Measurements from ENCODE around the gene GHR.

GHR gene

DNA sequence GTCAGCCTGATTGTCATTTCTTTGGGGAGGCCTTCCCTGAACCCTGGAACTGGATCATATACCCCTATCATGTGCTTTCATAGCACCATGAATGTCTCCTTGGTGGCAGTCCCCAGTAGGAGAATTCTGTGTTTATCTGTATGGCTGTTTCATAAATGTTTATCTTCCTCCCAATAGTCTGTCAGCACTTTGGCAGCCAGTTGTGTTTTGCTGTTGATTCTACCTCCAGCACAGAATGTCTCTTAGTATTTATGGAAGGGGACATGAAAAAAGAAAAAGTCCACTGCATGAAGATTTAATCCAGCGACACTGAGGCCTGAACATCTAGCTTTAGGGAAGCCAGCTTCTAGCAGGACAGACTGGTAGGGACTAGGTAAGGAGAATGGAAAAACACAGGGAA is 38.3 kb downstream of the GHR start:
- no peak for DNase-seq (ENCODE audit: low spot score)

DNA sequence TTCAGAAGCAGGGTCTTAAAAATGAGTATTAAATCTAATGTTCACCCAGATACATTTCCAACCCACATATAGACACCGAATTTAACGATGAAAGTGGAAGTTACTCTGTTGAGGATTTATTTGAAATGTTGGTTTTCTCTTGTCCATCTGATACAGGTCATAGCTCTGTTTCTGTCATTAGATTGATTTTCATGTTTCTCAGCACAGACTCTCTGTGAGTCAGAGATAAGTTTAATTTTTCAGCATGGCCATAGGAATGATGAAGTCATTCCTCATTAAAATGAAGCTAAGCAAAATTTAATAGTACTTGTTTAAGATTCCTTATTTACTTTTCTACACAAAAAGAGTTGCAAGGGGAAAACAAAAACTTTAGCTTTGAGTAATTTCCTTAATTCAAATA is 38.8 kb downstream of the GHR start:
- no peak for DNase-seq (ENCODE audit: low spot score)

DNA sequence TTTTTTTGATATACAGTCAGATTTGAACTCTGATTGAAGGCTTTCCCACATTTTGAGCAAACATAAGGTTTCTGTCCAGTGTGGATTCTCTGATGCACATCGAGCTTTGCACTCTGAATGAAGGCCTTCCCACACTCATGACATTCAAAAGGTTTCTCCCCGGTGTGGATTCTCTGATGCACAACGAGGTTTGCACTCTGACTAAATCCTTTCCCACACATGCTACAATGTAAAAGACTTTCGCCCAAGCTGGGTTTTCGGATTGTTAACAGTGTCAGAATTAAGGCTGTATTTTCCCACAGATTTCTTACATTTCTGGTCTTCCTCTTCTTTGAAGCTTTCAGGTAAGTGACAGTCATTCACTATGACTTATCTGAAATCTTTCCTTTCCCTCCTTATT is 44.3 kb downstream of the GHR start:
- no peak for DNase-seq (ENCODE audit: low spot score)

DNA sequence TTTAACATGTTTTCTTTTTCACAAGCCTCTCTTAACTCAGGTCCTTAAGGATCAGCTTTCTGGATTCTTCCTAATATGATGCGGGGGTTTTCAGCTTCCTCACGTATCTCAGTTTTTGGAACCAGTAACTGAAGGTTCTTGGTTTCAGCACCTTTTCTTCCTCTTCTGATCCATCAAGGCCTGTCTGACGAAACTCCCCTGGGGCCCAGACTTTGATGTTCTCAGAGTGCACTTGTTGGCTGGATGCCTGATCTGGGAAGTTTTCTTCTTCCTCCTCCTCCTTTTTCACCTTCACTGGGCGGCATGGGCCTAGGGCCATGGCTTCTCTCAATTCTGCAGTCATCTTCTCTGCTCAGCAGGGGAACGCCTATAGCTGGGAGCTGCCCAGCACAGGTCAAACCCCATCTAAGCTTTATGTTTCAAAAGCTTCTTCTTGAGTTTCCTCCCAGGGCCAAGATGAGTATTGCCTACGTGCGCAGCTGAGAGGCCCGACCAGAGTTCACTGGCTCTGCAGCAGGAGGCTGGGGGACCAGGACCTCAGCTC is 44.8 kb downstream of the GHR start:
- no peak for DNase-seq (ENCODE audit: low spot score)

DNA sequence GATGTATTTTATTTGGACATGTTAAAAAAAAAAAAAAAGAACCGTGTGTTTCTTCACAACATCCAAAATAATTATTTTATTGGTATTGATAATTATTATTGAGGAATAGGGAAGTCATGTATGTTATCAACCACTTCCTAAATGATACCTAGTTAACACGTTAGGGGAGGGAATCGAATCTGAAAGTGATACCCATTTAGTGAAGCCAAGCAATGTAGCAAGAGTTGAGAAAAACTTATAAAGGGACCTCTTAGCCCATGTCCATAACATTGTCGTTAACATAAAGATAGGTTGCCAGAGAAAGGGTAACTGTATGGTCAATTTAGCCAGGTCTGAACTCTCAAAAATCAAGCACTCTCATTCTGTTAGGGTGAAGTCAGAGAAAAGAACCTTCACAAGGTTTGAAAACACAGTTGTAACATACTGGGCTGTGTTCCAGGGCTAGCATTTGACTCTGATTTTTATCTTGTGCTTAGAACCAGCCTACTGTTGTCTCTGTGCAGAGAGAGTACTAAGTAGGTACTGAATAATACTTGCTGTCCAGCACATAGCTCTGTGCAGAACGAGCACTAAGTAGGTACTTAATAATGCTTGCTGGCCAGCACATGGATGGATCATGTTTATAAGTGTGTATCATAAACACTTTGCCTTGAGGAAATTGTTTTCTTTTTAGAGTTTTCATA is 60.4 kb downstream of the GHR start:
- no peak for DNase-seq (ENCODE audit: low spot score)

DNA sequence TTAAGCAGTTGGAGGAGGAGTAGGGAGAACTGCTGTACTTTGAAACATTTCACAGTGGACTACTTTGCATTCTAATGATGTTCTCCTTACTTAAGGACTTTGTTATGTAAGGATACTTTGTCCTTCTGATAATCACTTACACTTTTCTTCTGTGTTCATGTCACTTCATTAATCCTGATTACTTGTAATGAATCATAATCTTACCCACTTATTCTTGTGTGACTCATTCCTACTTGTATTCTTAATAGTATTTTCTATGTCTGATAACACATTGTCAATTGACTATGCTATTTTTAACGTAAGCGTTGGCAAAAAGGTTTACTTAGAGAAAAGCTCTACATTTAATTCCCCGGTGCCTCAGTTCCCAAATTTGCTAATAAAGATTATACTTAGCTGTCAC is 63.8 kb downstream of the GHR start:
- DNase-seq (ENCODE audit: low spot score), result no peak

DNA sequence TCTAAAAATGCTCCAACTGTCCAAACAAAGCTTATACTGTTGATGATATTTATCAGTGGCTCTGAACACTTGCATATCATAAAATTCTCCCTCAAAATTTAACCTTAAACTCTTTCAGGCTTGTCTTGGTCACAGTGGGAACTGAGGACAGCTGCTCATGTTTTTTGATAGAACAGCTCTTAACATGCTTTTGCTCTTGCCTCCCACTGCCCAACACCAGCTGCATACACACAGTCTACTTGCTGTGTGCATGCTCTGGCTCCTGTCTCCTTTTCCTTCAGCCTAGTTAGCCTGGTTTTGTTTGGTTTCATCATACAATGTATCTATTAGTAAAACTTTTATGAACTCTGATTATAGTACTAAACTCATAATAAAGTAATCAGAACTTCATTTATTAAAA is 64.6 kb downstream of the GHR start:
- DNase-seq (ENCODE audit: low spot score), result no peak

DNA sequence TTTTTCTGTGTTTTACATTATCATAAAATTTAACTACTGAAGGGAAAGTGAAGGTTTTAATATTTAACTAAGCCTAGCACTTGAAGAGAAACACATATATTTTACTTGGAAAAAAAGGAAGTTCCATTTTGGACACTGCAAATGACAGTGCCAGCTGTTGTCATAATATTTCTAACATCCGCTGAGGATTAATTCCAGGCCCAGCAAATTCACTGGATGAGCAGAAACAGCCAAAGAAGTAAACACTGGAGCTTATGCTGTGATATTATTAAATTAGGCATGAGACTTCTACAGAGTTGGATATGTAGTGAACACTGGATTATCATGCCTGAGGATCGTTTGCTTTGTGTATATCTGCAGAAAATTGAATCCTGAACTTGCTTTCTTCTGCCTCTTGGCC is 67.6 kb downstream of the GHR start:
- DNase-seq (ENCODE audit: low spot score), result no peak

DNA sequence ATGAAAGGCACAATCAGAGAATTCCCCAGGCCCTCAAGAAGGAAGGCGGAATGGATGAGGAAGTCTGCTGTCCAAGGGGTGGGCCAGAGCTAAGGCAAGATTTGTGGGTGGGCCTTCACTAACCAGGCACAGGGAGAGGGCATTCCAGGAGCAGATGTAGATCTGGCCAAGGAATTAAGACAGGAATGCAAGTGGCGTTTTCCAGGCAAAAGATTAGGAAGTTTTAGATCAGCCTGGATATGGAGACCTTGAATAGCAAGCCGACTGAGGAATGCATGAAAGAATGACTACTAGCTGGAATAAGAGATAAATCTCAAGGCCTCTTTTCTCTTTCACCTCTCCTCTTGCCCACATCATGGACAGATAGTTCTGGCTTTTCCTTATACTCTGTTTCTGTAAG is 68.5 kb downstream of the GHR start:
- DNase-seq (ENCODE audit: low spot score), result no peak

DNA sequence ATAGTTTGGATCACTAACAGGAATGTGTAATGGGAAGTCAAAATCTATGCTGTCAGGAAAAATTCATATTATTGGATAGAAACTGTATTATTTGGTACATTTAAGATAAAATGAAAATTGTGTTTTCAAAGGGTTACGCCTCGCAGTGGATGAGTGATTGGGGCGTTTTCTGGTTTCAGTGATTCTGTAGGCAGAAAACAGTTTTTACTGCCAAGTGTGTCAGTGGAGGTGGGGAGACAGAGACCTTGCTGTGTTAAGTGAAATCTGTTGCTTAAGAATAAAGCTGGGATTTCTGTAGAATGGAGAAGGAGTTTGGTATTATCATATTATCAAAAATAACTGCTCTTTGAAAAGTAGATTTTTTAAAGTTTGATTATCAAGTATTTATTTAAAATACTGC is 69.7 kb downstream of the GHR start:
- no peak for DNase-seq (ENCODE audit: low spot score)

DNA sequence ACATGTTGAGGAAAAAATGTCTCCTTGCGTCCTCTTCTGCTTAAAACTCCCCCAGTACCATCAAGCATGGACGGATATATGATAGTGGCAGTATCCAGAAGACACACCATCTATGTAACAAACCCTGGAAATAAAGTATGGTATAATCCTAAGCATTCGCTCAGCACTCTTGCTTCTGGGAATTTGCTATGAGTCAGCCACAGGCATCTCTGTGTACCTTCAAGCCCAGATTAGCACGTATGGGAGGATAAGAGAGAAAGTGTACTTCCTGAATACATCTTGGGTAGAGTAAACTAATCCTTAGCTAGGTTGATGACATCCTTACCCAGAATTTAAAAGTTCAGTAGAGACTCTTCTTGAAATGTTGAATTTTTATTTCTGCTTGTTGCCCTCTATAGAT is 71.2 kb downstream of the GHR start:
- DNase-seq (ENCODE audit: low spot score), result no peak

DNA sequence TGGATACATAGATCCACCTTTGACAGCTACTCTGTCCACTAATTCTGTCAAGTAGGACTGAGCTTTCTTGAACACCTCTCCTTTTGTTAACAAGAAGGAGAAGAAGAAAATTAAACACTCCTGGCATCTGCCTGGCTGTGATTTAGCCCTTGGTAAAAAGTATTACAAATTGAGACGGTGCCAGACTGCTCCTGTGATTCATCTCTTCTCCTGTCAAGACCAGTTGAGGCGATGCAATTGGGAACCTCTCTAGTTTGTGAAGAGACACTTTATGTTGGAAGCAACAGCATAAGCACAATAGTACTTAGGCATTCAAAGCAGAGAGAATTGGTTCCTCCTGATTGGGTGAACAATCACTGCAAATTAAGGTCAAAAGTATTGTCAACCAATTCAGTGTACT is 72.7 kb downstream of the GHR start:
- no peak for DNase-seq (ENCODE audit: low spot score)

DNA sequence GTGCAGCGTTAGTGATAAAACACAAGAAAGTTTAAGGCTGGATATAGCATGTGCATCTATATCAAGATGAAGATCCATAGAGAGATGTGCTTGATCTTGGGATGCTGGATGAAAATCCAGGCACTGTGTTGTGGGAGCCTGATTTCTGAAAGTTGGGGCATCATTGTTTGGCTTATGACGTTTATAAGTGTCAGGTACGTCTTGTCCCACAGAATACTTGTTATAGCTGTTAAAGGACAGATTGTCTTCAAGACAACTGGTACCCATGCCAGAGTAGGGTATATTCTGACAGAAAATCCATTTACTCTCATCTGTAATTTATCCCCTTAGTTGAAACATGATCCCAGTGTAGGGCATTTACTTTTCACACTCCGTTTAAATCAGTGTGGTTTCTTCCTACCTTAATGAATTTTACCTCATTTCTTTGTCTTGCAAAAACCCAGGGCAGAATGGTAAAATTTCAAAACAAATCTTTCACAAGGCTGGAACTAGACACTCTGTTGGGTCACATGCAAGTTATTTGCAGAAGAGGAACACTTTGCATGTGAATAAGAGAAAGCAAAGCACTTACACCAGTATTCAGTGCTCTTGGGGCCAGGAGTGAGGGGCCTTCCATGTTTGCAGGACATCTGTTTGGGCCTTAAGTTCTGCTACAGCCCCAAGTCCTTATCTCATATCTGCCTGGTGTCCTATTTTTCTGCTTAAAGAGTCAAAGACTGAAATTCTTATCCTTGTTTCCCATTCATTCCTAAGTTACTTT is 73.3 kb downstream of the GHR start:
- DNase-seq (ENCODE audit: low spot score), result no peak

DNA sequence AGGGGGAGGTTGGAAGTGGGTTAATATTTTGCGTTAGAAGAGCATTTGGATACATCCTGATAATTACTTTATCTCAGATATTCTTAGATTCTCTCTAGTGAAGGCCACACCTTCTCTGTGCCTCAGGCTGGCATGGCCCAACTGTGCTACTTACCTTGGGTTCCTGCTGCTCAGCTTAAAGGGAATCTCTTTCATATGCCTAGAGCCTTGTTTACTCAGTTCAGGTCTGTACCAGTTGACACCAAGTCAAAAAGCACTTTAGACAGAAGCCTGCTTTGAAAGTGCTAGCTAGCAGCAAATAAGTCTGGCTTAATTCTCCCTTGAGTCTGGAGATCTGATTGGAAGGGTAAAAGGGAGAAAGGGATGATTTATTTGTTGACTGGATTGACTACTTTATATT is 74.8 kb downstream of the GHR start:
- no peak for DNase-seq (ENCODE audit: low spot score)

DNA sequence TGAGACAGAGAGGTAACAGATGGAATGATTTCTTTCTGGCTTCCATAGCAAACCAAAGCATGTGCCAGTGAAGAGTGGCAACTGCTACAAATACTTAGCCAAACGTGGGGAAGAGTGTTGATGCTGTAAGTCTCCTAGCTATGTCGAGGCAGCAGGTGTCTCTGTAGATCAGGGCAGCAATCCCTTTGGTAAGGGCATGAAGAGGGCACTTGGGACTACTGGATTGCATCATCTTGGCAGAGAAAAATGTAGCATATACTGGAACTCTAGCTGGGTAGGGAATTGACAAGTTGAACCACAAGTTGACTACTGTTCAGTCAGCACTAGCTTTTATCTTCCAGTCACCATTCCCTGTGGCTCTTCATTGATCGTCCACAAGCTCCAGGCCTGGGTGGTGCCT is 75.8 kb downstream of the GHR start:
- DNase-seq (ENCODE audit: low spot score), result no peak

DNA sequence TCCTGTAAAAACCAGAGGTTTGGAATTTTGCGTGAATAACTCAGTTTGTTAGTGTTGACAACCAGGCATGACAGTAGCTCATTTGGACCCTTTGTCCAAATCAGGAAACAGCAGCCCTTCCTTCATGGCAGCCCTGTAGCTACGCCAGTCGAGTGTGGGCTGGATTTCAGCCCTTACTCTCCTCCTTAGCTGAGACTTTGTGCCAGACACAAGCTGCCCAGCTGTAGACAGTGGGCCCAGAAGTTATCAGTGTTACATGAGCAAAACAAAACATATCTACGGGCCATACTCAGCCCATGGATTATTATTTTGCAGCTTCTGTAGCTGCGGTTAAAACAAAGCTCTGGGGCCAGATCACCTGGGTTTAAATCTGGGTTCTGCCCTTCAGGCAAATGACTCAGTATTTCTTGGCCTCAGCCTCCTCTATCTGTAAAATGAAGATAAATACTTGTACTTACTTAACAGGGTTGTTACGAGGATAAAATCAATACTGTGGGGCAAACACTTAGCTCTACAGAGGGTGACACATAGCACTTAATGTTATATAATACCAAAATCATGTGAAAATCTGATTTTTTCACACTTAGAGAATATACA is 76.9 kb downstream of the GHR start:
- no peak for DNase-seq (ENCODE audit: low spot score)

DNA sequence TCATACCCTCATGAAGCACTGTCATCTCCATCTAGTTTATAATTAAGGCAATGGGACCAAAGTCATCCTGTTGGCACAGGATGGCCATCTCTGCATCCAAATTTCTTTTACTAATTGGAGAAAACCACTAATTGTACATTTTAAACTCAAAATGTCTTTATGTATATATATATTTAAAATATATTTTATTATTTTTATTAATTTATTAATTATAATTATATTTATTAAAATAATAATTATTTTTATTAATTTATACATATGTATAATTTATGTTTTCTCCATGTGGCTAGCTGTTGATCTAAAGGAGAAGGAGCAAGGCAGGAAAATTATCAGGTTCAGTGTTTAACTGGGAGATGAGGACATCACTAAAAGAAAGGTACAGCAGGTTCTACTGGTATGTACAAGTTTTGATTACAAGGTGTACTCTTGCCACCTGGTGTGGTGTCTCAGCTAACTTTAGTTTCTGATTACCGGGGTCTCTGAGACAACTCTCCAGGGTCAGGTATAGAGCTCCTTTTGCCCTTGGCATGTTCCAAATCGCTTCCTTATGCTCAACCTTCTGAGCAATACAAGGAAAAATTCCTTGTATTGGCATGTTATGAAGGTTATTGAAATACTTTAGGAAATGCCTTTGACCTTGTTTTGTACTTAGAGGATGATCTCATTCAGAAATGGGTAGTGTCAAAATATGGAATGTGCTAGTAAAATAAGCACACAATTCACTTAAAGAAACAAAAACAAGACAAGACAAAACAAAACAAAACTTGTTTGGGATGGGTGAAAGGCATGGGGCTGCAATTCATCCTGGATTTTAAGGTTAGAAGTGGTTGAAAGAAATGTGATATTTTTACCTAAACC is 79.6 kb downstream of the GHR start:
- no peak for DNase-seq (ENCODE audit: low spot score)

DNA sequence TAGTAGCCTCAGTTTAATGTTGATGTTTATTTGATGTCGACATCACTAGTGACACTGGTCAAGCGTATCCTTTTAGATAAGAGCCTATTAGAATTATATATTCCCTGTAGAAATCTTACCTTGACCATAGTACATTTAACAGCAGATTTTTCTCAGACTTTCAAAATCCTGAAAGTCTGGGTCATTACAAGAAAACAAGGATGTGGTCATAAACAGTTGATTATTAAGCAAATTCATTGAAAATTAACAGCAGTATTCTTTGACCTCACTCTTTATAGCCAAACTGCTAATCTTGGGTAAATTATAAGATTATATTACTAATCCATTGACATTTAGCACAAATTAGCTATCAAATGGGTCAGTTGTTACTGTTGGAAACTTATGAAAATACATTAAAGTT is 83.4 kb downstream of the GHR start:
- DNase-seq (ENCODE audit: low spot score), result no peak

DNA sequence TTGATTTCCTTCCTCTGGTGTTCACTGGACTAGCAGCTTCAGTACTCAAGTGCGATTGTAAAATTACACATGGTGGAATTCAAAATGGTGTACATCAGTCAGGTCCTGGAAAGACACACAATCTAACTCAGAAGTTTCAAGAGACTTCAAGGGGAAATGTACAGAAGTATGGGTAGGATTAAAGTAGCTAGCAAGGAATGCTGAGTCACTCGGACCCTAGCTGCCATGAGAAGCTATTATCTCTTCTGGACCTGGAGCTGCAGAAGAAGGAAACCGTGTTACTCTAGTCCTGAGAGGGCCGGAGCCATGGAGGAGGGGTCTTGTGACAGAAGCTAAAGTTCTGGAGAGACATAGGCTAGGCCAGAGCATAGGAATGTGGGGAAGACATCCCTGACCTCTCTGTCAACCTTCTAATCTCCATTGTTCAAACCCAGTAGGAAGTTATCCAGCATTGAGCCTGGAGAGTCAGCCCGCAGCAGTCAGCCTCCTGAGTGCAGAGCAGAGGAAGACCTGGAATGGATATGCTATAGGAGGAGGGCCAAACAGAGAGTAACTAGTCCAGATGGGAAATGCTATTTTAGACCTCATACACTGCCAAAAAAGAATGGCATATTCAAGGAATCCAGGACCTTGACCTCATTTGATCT is 84.3 kb downstream of the GHR start:
- no peak for DNase-seq (ENCODE audit: low spot score)

DNA sequence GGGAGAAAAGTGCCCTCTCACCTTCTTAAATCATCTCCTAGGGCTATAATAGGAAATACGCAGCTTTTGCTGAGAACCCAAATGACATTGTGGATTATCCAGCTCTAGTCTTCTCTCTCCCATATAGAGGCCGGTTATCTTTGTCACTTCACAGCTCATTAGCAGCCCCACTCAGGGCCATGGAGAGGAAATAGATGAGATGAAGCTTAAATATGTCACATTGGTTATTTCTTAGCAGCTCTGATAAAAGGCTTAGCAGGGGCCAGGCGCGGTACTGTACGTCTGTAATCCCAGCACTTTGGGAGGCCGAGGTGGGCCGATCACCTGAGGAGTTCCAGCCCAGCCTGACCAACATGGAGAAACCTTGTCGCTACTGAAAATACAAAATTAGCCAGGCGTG is 90.0 kb downstream of the GHR start:
- no peak for DNase-seq (ENCODE audit: low spot score)

DNA sequence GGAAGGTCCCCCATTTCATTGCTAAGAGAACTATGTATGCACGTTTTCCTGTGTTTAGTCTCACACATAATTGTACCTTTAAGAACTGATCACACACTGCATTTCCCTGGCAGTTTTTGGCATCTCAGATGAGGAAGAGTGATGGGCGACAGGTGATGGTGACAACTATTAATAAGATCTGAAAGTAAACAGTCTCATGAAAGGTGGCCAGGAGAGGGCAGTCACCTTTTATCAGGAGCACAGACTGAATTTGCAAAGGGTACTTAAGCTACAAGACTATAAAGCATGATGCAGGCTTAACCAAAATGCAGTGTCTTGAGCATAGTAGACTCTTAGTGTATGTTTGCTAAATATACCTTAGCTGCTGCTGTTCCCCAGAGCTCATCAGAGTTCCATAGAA is 91.5 kb downstream of the GHR start:
- no peak for DNase-seq (ENCODE audit: low spot score)

Data from SK-N-DZ (cell line).